HL-60 (cell line): ENCODE measurements around the gene EDEM1.

Experiments
- GABPA ChIP-seq: IDR thresholded peaks from 2 replicates; pipeline ENCODE4 v1.6.1; 2012; ENCODE audit warnings: low read depth
- POLR2AphosphoS5 ChIP-seq: IDR thresholded peaks from 2 replicates; pipeline ENCODE4 v1.6.1; 2012; ENCODE audit warnings: low read depth
- TF ChIP-seq, protein P1 (sequence below): IDR thresholded peaks from one replicate; pipeline ENCODE4 v1.5.1; 2011; ENCODE audit warnings: low read length, control low read depth, inconsistent platforms; ENCODE audit not compliant: insufficient read depth
- TF ChIP-seq, protein P2 (sequence below): IDR thresholded peaks from 2 replicates; pipeline ENCODE4 v1.6.1; 2012; ENCODE audit warnings: low read depth; ENCODE audit not compliant: insufficient replicate concordance

DNA sequence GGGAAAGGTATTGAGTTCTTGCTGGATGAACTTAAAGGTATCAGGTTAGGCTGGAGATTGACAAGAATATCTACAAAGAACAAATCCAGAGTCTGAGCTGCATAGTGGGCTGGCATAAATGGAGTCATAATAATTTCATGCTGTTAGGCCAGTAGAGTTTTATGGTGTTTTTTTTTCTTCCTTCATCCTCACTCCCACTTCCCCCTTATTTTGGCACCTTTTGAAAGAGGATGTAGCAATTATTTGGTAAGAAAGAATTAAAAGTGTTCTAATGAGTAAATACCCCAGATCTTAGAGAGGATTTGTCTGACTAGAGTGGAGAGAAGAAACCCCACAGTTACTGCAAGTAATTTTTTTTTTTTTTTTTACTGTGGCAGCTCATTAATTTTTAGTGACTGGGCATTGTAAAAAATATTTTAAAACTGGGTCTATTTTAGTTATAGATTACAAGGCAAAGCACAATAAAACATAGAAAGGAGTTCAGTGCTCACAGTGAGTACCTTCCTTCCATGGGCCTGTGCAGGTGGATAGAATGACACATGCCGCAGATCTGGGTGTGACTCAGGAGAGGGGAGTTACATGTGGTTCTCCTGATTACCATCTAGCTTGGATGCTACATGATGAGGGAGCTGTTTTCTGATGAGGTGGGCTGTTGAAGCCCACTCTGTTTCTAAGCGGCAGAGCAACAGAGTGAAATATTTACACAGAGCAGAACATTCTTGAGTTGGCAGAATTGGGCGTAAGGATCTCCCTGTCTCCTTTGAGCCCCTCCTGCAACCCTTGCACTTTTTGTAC lies 5.3 kb downstream of the EDEM1 start:
- TF ChIP-seq, protein P1, sequence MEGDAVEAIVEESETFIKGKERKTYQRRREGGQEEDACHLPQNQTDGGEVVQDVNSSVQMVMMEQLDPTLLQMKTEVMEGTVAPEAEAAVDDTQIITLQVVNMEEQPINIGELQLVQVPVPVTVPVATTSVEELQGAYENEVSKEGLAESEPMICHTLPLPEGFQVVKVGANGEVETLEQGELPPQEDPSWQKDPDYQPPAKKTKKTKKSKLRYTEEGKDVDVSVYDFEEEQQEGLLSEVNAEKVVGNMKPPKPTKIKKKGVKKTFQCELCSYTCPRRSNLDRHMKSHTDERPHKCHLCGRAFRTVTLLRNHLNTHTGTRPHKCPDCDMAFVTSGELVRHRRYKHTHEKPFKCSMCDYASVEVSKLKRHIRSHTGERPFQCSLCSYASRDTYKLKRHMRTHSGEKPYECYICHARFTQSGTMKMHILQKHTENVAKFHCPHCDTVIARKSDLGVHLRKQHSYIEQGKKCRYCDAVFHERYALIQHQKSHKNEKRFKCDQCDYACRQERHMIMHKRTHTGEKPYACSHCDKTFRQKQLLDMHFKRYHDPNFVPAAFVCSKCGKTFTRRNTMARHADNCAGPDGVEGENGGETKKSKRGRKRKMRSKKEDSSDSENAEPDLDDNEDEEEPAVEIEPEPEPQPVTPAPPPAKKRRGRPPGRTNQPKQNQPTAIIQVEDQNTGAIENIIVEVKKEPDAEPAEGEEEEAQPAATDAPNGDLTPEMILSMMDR, result no peak
- TF ChIP-seq GABPA (no peak), POLR2AphosphoS5 (no peak)
- TF ChIP-seq, protein P2, sequence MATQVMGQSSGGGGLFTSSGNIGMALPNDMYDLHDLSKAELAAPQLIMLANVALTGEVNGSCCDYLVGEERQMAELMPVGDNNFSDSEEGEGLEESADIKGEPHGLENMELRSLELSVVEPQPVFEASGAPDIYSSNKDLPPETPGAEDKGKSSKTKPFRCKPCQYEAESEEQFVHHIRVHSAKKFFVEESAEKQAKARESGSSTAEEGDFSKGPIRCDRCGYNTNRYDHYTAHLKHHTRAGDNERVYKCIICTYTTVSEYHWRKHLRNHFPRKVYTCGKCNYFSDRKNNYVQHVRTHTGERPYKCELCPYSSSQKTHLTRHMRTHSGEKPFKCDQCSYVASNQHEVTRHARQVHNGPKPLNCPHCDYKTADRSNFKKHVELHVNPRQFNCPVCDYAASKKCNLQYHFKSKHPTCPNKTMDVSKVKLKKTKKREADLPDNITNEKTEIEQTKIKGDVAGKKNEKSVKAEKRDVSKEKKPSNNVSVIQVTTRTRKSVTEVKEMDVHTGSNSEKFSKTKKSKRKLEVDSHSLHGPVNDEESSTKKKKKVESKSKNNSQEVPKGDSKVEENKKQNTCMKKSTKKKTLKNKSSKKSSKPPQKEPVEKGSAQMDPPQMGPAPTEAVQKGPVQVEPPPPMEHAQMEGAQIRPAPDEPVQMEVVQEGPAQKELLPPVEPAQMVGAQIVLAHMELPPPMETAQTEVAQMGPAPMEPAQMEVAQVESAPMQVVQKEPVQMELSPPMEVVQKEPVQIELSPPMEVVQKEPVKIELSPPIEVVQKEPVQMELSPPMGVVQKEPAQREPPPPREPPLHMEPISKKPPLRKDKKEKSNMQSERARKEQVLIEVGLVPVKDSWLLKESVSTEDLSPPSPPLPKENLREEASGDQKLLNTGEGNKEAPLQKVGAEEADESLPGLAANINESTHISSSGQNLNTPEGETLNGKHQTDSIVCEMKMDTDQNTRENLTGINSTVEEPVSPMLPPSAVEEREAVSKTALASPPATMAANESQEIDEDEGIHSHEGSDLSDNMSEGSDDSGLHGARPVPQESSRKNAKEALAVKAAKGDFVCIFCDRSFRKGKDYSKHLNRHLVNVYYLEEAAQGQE, result no peak
